ENCODE data around the gene PPARGC1A. TPM values are rescaled to one million over a fixed set of nuclear protein-coding genes. Genes with fewer than 3 reads are reported as not detected.

The PPARGC1A gene
- total and polyA plus RNA-seq, 7 experiments from 2014 or later, result not detected

GRCh38 chr4:23782778-23783437, 106.9 kb downstream of the PPARGC1A start:
- no peak overlapping the region for H3K27ac ChIP-seq (ENCODE audit: low read depth, low read length)
- H3K36me3 ChIP-seq (ENCODE audit: control insufficient read depth in 2 of 3, insufficient read depth in 3 of 3, low read length in 3 of 3), result no peaks in the 10 kb centered on the region
- ATAC-seq (no peak), DNase-seq (no peak)
- no peak overlapping the region for H3K4me3 Mint-ChIP-seq
- no peaks in the 10 kb centered on the region for H3K4me1 Mint-ChIP-seq
- intact Hi-C loops (cut with micrococcal nuclease), result no loop called here
- no peak overlapping the region for H3K4me3 ChIP-seq (ENCODE audit: low read length)
- POLR2A ChIA-PET, result no interaction called here
- no peaks in the 10 kb centered on the region for H3K4me1 ChIP-seq (ENCODE audit: control insufficient read depth in 2 of 2, insufficient read depth in 2 of 2, low read length in 2 of 2)
- no peaks in the 10 kb centered on the region for H3K27me3 Mint-ChIP-seq
- no peak overlapping the region for H3K27ac Mint-ChIP-seq
- H3K9me3 ChIP-seq (ENCODE audit: control insufficient read depth in 2 of 3, low read length in 3 of 3), result no peaks in the 10 kb centered on the region
- CTCF ChIA-PET, result no interaction called here
- H3K9me3 Mint-ChIP-seq, result peaks cover 0 to 36% (median 6%) of the 10 kb centered on the region in 11 donors
- H3K27me3 ChIP-seq (ENCODE audit: control insufficient read depth in 2 of 2, insufficient read depth in 2 of 2, low read length in 2 of 2), result no peaks in the 10 kb centered on the region
- H3K36me3 Mint-ChIP-seq, result no peaks in the 10 kb centered on the region

GRCh38 chr4:23779839-23780238, 110.0 kb downstream of the PPARGC1A start:
- ChIA-PET POLR2A (no interaction called here), CTCF (no interaction called here)
- Histone ChIP-seq H3K36me3 (ENCODE audit: control insufficient read depth in 2 of 3, insufficient read depth in 3 of 3, low read length in 3 of 3) (no peaks in the 10 kb centered on the region), H3K4me1 (ENCODE audit: control insufficient read depth in 2 of 2, insufficient read depth in 2 of 2, low read length in 2 of 2) (no peaks in the 10 kb centered on the region), H3K27ac (ENCODE audit: low read depth, low read length) (no peak overlapping the region), H3K27me3 (ENCODE audit: control insufficient read depth in 2 of 2, insufficient read depth in 2 of 2, low read length in 2 of 2) (no peaks in the 10 kb centered on the region), H3K4me3 (ENCODE audit: low read length) (no peak overlapping the region), H3K9me3 (ENCODE audit: control insufficient read depth in 2 of 3, low read length in 3 of 3) (no peaks in the 10 kb centered on the region)
- Mint-ChIP-seq H3K27me3 (peaks cover 0 to 4% (median 0%) of the 10 kb centered on the region in 5 donors), H3K4me1 (no peaks in the 10 kb centered on the region), H3K36me3 (no peaks in the 10 kb centered on the region), H3K9me3 (peaks cover 0 to 29% (median 6%) of the 10 kb centered on the region in 11 donors), H3K4me3 (no peak overlapping the region), H3K27ac (no peak overlapping the region)
- intact Hi-C loops (cut with micrococcal nuclease), result no loop called here
- ATAC-seq (no peak), DNase-seq (no peak)

- H3K36me3 Mint-ChIP-seq, result no peaks in the 10 kb centered on the region
- Histone ChIP-seq H3K27ac (ENCODE audit: low read depth, low read length) (no peak overlapping the region), H3K9me3 (ENCODE audit: control insufficient read depth in 2 of 3, low read length in 3 of 3) (no peaks in the 10 kb centered on the region), H3K4me1 (ENCODE audit: control insufficient read depth in 2 of 2, insufficient read depth in 2 of 2, low read length in 2 of 2) (no peaks in the 10 kb centered on the region), H3K36me3 (ENCODE audit: control insufficient read depth in 2 of 3, insufficient read depth in 3 of 3, low read length in 3 of 3) (no peaks in the 10 kb centered on the region), H3K27me3 (ENCODE audit: control insufficient read depth in 2 of 2, insufficient read depth in 2 of 2, low read length in 2 of 2) (no peaks in the 10 kb centered on the region), H3K4me3 (ENCODE audit: low read length) (no peak overlapping the region)
- DNase-seq (no peak), ATAC-seq (no peak)
- no peaks in the 10 kb centered on the region for H3K4me1 Mint-ChIP-seq
- H3K27ac Mint-ChIP-seq, result no peak overlapping the region
- ChIA-PET POLR2A (no interaction called here), CTCF (no interaction called here)
- H3K9me3 Mint-ChIP-seq, result peaks cover 0 to 29% (median 6%) of the 10 kb centered on the region in 11 donors
- intact Hi-C loops (cut with micrococcal nuclease), result no loop called here
- H3K27me3 Mint-ChIP-seq, result peaks cover 0 to 4% (median 0%) of the 10 kb centered on the region in 5 donors
- no peak overlapping the region for H3K4me3 Mint-ChIP-seq
These were observed 110.4 kb downstream of the PPARGC1A start for GRCh38 chr4:23779422-23779821.

- ATAC-seq (no peak), DNase-seq (no peak)
- intact Hi-C loops (cut with micrococcal nuclease), result no loop called here
- Mint-ChIP-seq H3K27me3 (peaks cover 0 to 4% (median 0%) of the 10 kb centered on the region in 5 donors), H3K36me3 (no peaks in the 10 kb centered on the region), H3K4me1 (no peaks in the 10 kb centered on the region), H3K4me3 (no peak overlapping the region), H3K27ac (no peak overlapping the region), H3K9me3 (peaks cover 0 to 13% (median 4%) of the 10 kb centered on the region in 11 donors)
- CTCF ChIA-PET, result no interaction called here
- POLR2A ChIA-PET, result no interaction called here
- H3K4me1 ChIP-seq (ENCODE audit: control insufficient read depth in 2 of 2, insufficient read depth in 2 of 2, low read length in 2 of 2), result no peaks in the 10 kb centered on the region
- no peaks in the 10 kb centered on the region for H3K27me3 ChIP-seq (ENCODE audit: control insufficient read depth in 2 of 2, insufficient read depth in 2 of 2, low read length in 2 of 2)
- no peaks in the 10 kb centered on the region for H3K9me3 ChIP-seq (ENCODE audit: control insufficient read depth in 2 of 3, low read length in 3 of 3)
- H3K36me3 ChIP-seq (ENCODE audit: control insufficient read depth in 2 of 3, insufficient read depth in 3 of 3, low read length in 3 of 3), result no peaks in the 10 kb centered on the region
- H3K27ac ChIP-seq (ENCODE audit: low read depth, low read length), result no peak overlapping the region
- no peak overlapping the region for H3K4me3 ChIP-seq (ENCODE audit: low read length)
These were observed 114.2 kb downstream of the PPARGC1A start for GRCh38 chr4:23775694-23776093.

DNA sequence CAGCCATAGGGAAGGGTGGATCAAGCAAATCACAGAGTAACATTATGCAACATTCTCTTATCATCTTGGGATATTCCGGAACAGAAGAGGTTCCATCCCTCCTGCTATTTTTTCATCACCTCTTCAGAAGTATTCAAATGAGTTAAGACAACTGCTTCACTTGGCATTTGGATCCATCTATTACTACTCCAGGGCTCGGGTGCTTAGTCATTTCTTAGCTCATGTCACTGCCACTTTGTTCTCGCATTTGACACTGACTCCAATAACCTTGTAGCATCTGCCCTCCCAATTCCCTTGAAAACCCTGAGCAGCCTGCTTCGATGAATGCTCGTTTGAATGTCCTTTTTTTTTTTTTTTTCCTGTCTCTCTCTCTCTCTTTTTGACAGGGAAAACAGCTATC, 114.9 kb downstream of the PPARGC1A start:
- no peaks in the 10 kb centered on the region for H3K36me3 ChIP-seq (ENCODE audit: control insufficient read depth in 2 of 3, insufficient read depth in 3 of 3, low read length in 3 of 3)
- POLR2A ChIA-PET, result no interaction called here
- H3K9me3 Mint-ChIP-seq, result peaks cover 0 to 10% (median 0%) of the 10 kb centered on the region in 11 donors
- H3K4me3 Mint-ChIP-seq, result no peak overlapping the region
- no peak for DNase-seq
- H3K4me1 ChIP-seq (ENCODE audit: control insufficient read depth in 2 of 2, insufficient read depth in 2 of 2, low read length in 2 of 2), result no peaks in the 10 kb centered on the region
- ATAC-seq, result no peak
- H3K27me3 Mint-ChIP-seq, result peaks cover 0 to 4% (median 0%) of the 10 kb centered on the region in 5 donors
- no peaks in the 10 kb centered on the region for H3K27me3 ChIP-seq (ENCODE audit: control insufficient read depth in 2 of 2, insufficient read depth in 2 of 2, low read length in 2 of 2)
- H3K9me3 ChIP-seq (ENCODE audit: control insufficient read depth in 2 of 3, low read length in 3 of 3), result no peaks in the 10 kb centered on the region
- H3K4me3 ChIP-seq (ENCODE audit: low read length), result no peak overlapping the region
- intact Hi-C loops (cut with micrococcal nuclease), result no loop called here
- H3K4me1 Mint-ChIP-seq, result no peaks in the 10 kb centered on the region
- H3K27ac ChIP-seq (ENCODE audit: low read depth, low read length), result no peak overlapping the region
- H3K27ac Mint-ChIP-seq, result no peak overlapping the region
- no peaks in the 10 kb centered on the region for H3K36me3 Mint-ChIP-seq
- CTCF ChIA-PET, result no interaction called here

DNA sequence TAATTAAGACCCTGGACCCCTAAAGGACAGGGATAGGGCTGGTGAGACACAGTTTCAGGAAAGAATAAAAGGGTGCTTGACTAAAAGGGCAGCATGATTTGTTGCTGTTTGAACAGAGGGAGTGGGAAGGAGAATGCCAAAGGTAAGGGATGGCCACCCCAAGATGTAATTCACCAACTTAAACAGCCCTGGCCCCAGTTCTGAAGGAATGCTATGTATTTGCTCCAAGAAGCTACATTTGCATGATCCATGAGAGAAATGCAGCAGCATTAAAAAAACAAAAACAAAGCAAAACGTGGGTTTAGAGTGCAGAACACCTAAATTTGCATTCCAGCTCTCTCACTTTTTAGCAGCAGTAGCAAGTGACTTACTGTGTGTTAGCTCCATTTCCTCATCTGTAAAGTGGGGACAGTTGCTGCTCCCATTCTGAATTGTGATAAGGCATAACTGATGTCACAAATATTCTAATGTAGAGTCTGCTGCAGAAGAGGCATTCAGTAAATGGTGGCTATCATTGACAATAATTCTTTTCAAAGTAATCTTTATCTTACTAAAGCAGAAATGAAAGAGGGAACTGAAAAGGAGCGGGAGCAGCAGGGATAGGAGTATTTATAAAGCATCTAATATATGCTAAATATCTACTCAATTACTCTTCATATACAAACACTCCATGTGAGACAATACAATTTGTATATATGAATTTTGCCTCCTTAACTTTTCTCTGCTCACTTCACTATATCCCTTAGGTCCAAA, 115.8 kb downstream of the PPARGC1A start:
- intact Hi-C loops (cut with micrococcal nuclease), result no loop called here
- ChIA-PET CTCF (no interaction called here), POLR2A (no interaction called here)
- Histone ChIP-seq H3K36me3 (ENCODE audit: control insufficient read depth in 2 of 3, insufficient read depth in 3 of 3, low read length in 3 of 3) (no peaks in the 10 kb centered on the region), H3K27me3 (ENCODE audit: control insufficient read depth in 2 of 2, insufficient read depth in 2 of 2, low read length in 2 of 2) (no peaks in the 10 kb centered on the region), H3K9me3 (ENCODE audit: control insufficient read depth in 2 of 3, low read length in 3 of 3) (no peaks in the 10 kb centered on the region), H3K4me1 (ENCODE audit: control insufficient read depth in 2 of 2, insufficient read depth in 2 of 2, low read length in 2 of 2) (no peaks in the 10 kb centered on the region), H3K4me3 (ENCODE audit: low read length) (no peak overlapping the region), H3K27ac (ENCODE audit: low read depth, low read length) (no peak overlapping the region)
- H3K4me1 Mint-ChIP-seq, result no peaks in the 10 kb centered on the region
- H3K27me3 Mint-ChIP-seq, result peaks cover 0 to 4% (median 0%) of the 10 kb centered on the region in 5 donors
- no peak overlapping the region for H3K27ac Mint-ChIP-seq
- H3K9me3 Mint-ChIP-seq, result peaks cover 0 to 6% (median 0%) of the 10 kb centered on the region in 11 donors
- H3K36me3 Mint-ChIP-seq, result no peaks in the 10 kb centered on the region
- DNase-seq, result no peak
- no peak overlapping the region for H3K4me3 Mint-ChIP-seq
- no peak for ATAC-seq

DNA sequence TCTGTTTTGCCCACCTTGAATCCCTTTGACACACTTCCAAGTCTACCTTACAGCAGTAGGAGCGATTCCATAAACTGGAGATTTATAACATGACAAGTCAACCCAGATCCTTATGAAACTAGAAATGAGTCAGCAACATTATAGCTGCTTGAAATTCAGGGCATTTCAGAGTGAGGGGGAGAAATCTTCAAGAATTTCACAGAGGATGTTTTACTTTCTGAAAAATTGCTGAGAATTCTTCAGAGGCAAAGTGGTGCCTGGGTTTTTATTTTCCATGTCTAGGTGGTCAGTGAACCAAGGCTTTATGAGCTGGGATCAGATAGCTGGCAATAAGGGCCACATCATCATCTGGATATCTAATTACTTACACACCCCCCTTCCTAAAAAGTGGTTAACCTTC, 119.8 kb downstream of the PPARGC1A start:
- CTCF ChIA-PET, result no interaction called here

More for the DNA sequence above, 119.8 kb downstream of the PPARGC1A start:
- POLR2A ChIA-PET, result no interaction called here
- Histone ChIP-seq H3K27ac (ENCODE audit: low read depth, low read length) (no peak overlapping the region), H3K27me3 (ENCODE audit: control insufficient read depth in 2 of 2, insufficient read depth in 2 of 2, low read length in 2 of 2) (no peaks in the 10 kb centered on the region), H3K4me1 (ENCODE audit: control insufficient read depth in 2 of 2, insufficient read depth in 2 of 2, low read length in 2 of 2) (no peaks in the 10 kb centered on the region), H3K4me3 (ENCODE audit: low read length) (no peak overlapping the region), H3K36me3 (ENCODE audit: control insufficient read depth in 2 of 3, insufficient read depth in 3 of 3, low read length in 3 of 3) (no peaks in the 10 kb centered on the region), H3K9me3 (ENCODE audit: control insufficient read depth in 2 of 3, low read length in 3 of 3) (no peaks in the 10 kb centered on the region)
- no peak for ATAC-seq
- Mint-ChIP-seq H3K36me3 (no peaks in the 10 kb centered on the region), H3K9me3 (peaks cover 0 to 8% (median 0%) of the 10 kb centered on the region in 11 donors), H3K27me3 (no peaks in the 10 kb centered on the region), H3K4me3 (no peak overlapping the region), H3K27ac (no peak overlapping the region), H3K4me1 (no peaks in the 10 kb centered on the region)
- intact Hi-C loops (cut with micrococcal nuclease), result no loop called here
- DNase-seq, result no peak
